Measurements from ENCODE around the gene INTS6.

INTS6 gene

GRCh38 chr13:51311957-51312520, 140.8 kb downstream of the INTS6 start:
- DNase-seq = no peak

All from NCI-H1105 treated with DMSO at 0.1 percent for 48 hours (cell line).